ENCODE measurements around the gene NUP93.
"Not testable (repeated sequence)": the region's sequence is repeated elsewhere in the genome, so short reads cannot be mapped to it uniquely, and the experiment has no call there.

Gene NUP93

GRCh38 chr16:56872863-56873391, 143.0 kb downstream of the NUP93 start:
- DNase-seq: no peak

- no peak for DNase-seq
Observed at GRCh38 chr16:56874800-56875199, 144.9 kb downstream of the NUP93 start.

GRCh38 chr16:56876048-56876447, 146.1 kb downstream of the NUP93 start:
- no peak for DNase-seq

- no peak for DNase-seq
Observed at GRCh38 chr16:56877486-56878182, 147.7 kb downstream of the NUP93 start.

GRCh38 chr16:56878282-56878854, 148.4 kb downstream of the NUP93 start:
- DNase-seq: no peak

- no peak for DNase-seq
Observed at GRCh38 chr16:56879276-56879675, 149.3 kb downstream of the NUP93 start.

GRCh38 chr16:56880176-56880575, 150.2 kb downstream of the NUP93 start:
- no peak for DNase-seq

- no peak for DNase-seq
Observed at GRCh38 chr16:56880685-56881084, 150.8 kb downstream of the NUP93 start.

- DNase-seq: no peak
Observed at GRCh38 chr16:56882077-56882800, 152.3 kb downstream of the NUP93 start.

- no peak for DNase-seq
Observed at GRCh38 chr16:56883586-56883985, 153.7 kb downstream of the NUP93 start.

- no peak for DNase-seq
Observed at GRCh38 chr16:56884026-56884582, 154.2 kb downstream of the NUP93 start.

GRCh38 chr16:56884929-56885328, 155.0 kb downstream of the NUP93 start:
- DNase-seq: not testable (repeated sequence)

GRCh38 chr16:56885446-56886162, 155.7 kb downstream of the NUP93 start:
- DNase-seq: no peak

GRCh38 chr16:56886296-56886695, 156.4 kb downstream of the NUP93 start:
- no peak for DNase-seq

- no peak for DNase-seq
Observed at GRCh38 chr16:56886826-56887225, 156.9 kb downstream of the NUP93 start.

GRCh38 chr16:56888806-56889205, 158.9 kb downstream of the NUP93 start:
- no peak for DNase-seq

- no peak for DNase-seq
Observed at GRCh38 chr16:56889206-56889605, 159.3 kb downstream of the NUP93 start.

- DNase-seq: no peak
Observed at GRCh38 chr16:56891685-56892084, 161.8 kb downstream of the NUP93 start.

- no peak for DNase-seq
Observed at GRCh38 chr16:56892705-56893104, 162.8 kb downstream of the NUP93 start.

GRCh38 chr16:56894331-56894917, 164.5 kb downstream of the NUP93 start:
- no peak for DNase-seq

GRCh38 chr16:56895813-56896212, 165.9 kb downstream of the NUP93 start:
- no peak for DNase-seq

GRCh38 chr16:56896244-56896643, 166.3 kb downstream of the NUP93 start:
- DNase-seq: no peak
